SU-DHL-6 (cell line): Measurements from ENCODE around the gene CTF1.
"Not testable (repeated sequence)": the region's sequence is repeated elsewhere in the genome, so short reads cannot be mapped to it uniquely, and the experiment has no call there.

Source experiments
- H2AFZ ChIP-seq: fragments of 200-600 bp; sonication (generic); 2 replicates; pipeline ENCODE4 v1.6.1; 2014; ENCODE audit warnings: low read depth, mild to moderate bottlenecking, moderate library complexity, mixed read lengths, antibody characterized with exemption, low read length; ENCODE audit not compliant: severe bottlenecking
- H3F3A ChIP-seq: fragments of 200-600 bp; shearing (Covaris generic); 2 replicates; pipeline ENCODE4 v1.6.0; 2016; ENCODE audit warnings: antibody characterized with exemption, mild to moderate bottlenecking; ENCODE audit not compliant: insufficient read depth
- H3K27ac ChIP-seq: fragments of 200-600 bp; sonication (generic); 2 replicates; pipeline ENCODE4 v1.5.1; 2016; ENCODE audit warnings: low read depth, mild to moderate bottlenecking, low read length, moderate library complexity, mixed read lengths
- H3K27me3 ChIP-seq: fragments of 200-600 bp; sonication (generic), shearing (Covaris generic); 2 replicates; pipeline ENCODE4 v1.6.0; 2014; ENCODE audit warnings: mild to moderate bottlenecking, low read length
- H3K36me3 ChIP-seq: fragments of 200-600 bp; sonication (generic); 2 replicates; pipeline ENCODE4 v1.6.1; 2014; ENCODE audit warnings: mild to moderate bottlenecking, low read length, mixed read lengths
- H3K4me2 ChIP-seq: fragments of 300-600, 200-600 bp; shearing (Covaris generic), sonication (generic); 2 replicates; pipeline ENCODE4 v1.6.0; 2014; ENCODE audit warnings: low read length, low read depth, mild to moderate bottlenecking; ENCODE audit not compliant: poor library complexity, severe bottlenecking
- H3K4me3 ChIP-seq: fragments of 200-600 bp; sonication (generic); 2 replicates; pipeline ENCODE4 v1.5.1; 2014; ENCODE audit warnings: antibody characterized with exemption, low read length, mild to moderate bottlenecking, mixed read lengths; ENCODE audit not compliant: insufficient read depth, poor library complexity, severe bottlenecking
- H3K79me2 ChIP-seq: fragments of 200-600 bp; sonication (generic); 2 replicates; pipeline ENCODE4 v1.6.1; 2014; ENCODE audit warnings: mild to moderate bottlenecking, low read length, moderate library complexity; ENCODE audit not compliant: insufficient read depth
- H3K9ac ChIP-seq: fragments of 200-600 bp; sonication (generic); 2 replicates; pipeline ENCODE4 v1.7.0; 2014; ENCODE audit warnings: mild to moderate bottlenecking, low read length
- H3K9me2 ChIP-seq: fragments of 200-600 bp; sonication (generic); replicated peaks from 2 replicates; pipeline ENCODE4 v1.6.1; 2014; ENCODE audit warnings: low read length; ENCODE audit not compliant: insufficient read depth
- H3K9me3 ChIP-seq: fragments of 200-600 bp; sonication (generic); 2 replicates; pipeline ENCODE4 v1.6.1; 2014; ENCODE audit warnings: low read length, mixed read lengths; ENCODE audit not compliant: insufficient read depth
- H4K20me1 ChIP-seq: fragments of 200-600 bp; sonication (generic); 2 replicates; pipeline ENCODE4 v1.6.1; 2014; ENCODE audit warnings: low read depth, mild to moderate bottlenecking, antibody characterized with exemption, low read length, moderate library complexity, mixed read lengths
- EZH2phosphoT487 ChIP-seq: fragments of 200-600 bp; sonication (generic), shearing (Covaris generic); conservative IDR thresholded peaks from 2 replicates; pipeline ENCODE4 v1.6.1; 2018; ENCODE audit warnings: mild to moderate bottlenecking, antibody characterized with exemption, low read length, moderate library complexity, mixed read lengths
- TF ChIP-seq, protein P1 (sequence below): fragments of 200-600 bp; sonication (generic); IDR thresholded peaks from one replicate; pipeline ENCODE4 v1.5.1; 2017; ENCODE audit warnings: antibody characterized with exemption, mild to moderate bottlenecking, low read length, moderate library complexity; ENCODE audit not compliant: insufficient read depth, poor library complexity, severe bottlenecking

CTF1 gene

DNA sequence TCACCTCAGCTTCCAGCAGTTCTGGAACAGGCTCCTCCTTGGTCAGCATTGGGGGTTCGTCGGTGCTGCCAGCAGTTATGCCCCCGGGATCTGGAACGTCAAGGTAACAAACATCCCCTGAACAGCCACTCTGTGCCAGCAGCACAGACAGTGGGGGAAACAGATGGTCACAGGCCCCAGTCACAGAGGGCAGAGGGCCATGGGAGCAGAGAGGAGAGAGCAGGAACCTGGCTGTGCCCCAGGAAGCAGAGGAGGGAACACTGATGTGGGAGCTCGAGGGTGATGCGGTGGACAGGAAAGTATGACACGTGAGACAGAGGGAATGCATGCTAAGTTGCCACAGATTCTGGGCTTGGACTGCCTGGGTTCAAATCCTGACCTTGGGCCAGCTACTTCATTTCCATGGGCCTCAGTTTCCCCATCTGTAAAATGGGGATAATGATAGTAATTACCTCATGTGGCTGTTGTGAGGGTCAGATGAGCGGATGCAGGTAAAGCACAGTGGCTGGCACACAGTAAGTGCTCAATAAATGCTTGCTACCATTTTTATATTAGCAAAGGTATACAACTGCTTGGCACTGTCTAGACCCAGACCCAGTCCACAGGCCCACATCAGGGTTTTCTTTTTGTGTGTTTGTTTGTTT, 7.4 kb upstream of the CTF1 start:
- H3F3A ChIP-seq = peaks cover 5% of the 10 kb centered on the region; the same call in 1 of the 2 replicates
- H3K79me2 ChIP-seq = no peaks in the 10 kb centered on the region
- no peaks in the 10 kb centered on the region for H4K20me1 ChIP-seq
- TF ChIP-seq, protein P1, sequence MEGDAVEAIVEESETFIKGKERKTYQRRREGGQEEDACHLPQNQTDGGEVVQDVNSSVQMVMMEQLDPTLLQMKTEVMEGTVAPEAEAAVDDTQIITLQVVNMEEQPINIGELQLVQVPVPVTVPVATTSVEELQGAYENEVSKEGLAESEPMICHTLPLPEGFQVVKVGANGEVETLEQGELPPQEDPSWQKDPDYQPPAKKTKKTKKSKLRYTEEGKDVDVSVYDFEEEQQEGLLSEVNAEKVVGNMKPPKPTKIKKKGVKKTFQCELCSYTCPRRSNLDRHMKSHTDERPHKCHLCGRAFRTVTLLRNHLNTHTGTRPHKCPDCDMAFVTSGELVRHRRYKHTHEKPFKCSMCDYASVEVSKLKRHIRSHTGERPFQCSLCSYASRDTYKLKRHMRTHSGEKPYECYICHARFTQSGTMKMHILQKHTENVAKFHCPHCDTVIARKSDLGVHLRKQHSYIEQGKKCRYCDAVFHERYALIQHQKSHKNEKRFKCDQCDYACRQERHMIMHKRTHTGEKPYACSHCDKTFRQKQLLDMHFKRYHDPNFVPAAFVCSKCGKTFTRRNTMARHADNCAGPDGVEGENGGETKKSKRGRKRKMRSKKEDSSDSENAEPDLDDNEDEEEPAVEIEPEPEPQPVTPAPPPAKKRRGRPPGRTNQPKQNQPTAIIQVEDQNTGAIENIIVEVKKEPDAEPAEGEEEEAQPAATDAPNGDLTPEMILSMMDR = no peak
- no peak for TF ChIP-seq EZH2phosphoT487
- no peaks in the 10 kb centered on the region for H3K36me3 ChIP-seq
- H3K27ac ChIP-seq = no peak overlapping the region
- no peak overlapping the region for H3K9ac ChIP-seq
- no peak overlapping the region for H3K4me3 ChIP-seq
- H3K4me2 ChIP-seq = no peak overlapping the region
- no peaks in the 10 kb centered on the region for H3K27me3 ChIP-seq
- no peaks in the 10 kb centered on the region for H3K9me3 ChIP-seq
- H3K9me2 ChIP-seq = no peaks in the 10 kb centered on the region
- H2AFZ ChIP-seq = no peak overlapping the region

DNA sequence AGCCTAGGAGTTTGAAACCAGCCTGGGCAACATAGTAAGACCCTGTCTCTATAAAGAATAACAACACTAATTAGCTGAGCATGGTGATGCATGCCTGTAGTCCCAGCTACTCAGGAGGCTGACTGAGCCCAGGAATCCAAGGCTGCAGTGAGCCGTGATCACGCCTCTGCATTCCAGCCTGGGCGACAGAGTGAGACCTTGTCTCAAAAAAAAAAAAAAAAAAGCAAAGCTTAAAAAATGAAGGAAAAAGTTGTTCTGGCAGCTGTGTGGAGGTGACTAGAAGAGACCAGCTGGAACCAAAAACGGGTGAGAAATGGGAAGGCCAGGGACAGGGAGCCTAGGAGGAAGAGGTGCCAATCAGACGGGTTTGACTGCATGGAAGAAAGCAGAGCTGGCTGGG, 6.7 kb upstream of the CTF1 start:
- Histone ChIP-seq H2AFZ (no peak overlapping the region), H3K4me3 (no peak overlapping the region), H3K4me2 (no peak overlapping the region), H3K9me2 (no peaks in the 10 kb centered on the region), H4K20me1 (no peaks in the 10 kb centered on the region), H3K9me3 (no peaks in the 10 kb centered on the region), H3K79me2 (no peaks in the 10 kb centered on the region), H3K9ac (no peak overlapping the region), H3K27ac (no peak overlapping the region), H3F3A (peaks cover 12% of the 10 kb centered on the region), H3K27me3 (no peaks in the 10 kb centered on the region), H3K36me3 (no peaks in the 10 kb centered on the region)
- TF ChIP-seq, protein P1 = no peak
- no peak for TF ChIP-seq EZH2phosphoT487

DNA sequence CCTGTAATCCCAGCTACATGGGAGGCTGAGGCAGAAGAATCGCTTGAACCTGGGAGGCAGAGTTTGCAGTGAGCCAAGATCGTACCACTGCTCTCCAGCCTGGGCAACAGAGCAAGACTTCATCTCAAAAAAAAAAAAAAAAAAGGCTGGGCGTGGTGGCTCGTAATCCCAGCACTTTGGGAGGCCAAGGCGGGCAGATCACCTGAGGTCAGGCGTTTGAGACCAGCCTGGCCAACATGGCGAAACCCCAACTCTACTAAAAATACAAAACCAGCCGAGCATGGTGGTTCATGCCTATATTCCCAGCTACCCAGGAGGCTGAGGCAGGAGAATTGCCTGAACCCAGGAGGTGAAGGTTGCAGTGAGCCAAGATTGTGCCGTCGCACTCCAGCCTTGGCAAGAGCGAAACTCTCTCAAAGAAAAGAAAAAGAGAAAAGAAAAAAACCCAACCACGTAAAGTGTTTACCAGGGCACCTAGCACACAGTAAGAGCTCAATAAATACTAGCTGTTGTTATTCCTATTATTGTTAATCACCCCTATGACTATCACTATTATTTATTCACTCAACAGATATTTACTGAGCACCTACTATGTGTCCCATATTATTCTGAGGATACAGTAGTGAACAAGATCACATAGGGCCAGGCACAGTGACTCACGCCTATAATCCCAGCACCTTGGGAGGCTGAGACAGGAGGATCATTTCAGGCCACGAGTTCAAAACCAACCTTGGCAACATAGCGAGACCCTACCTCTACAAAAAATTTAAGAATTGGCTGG, 5.2 kb upstream of the CTF1 start:
- H2AFZ ChIP-seq, H3K36me3 ChIP-seq: not testable (repeated sequence)

More for the DNA sequence above, 5.2 kb upstream of the CTF1 start:
- not testable (repeated sequence) for H3K27ac ChIP-seq, H4K20me1 ChIP-seq, H3K79me2 ChIP-seq, H3K9me3 ChIP-seq, H3K9ac ChIP-seq, H3K4me2 ChIP-seq, H3K9me2 ChIP-seq, H3K4me3 ChIP-seq, H3K27me3 ChIP-seq
- H3F3A ChIP-seq = peaks cover 21% of the 10 kb centered on the region
